Pancreas (tissue), 10 donors: Measurements from ENCODE around the gene RNF212. TPM values are rescaled to one million over a fixed set of nuclear protein-coding genes. Genes with fewer than 3 reads are reported as not detected.

ENCODE experiments used
- ATAC-seq, 4 donors: fragments of 200-7000 bp; cut with Tn5 transposase; one replicate each; pipeline versions ENCODE4 v1.8.0 to v1.9.1; 2020; ENCODE audit warnings: mild to moderate bottlenecking in 4 of 4, moderate library complexity in 4 of 4
- DNase-seq, 6 donors: peaks; one replicate each; pipeline ENCODE4 v3.0.0-alpha.2; 2020
- FAIRE-seq: peaks from 2 replicates; lab custom pipeline; 2012; peaks lifted over from hg19 to GRCh38; lab: Jason Lieb, UNC
- H3K27ac ChIP-seq, 4 donors: fragments of 200-600 bp; sonication (generic); 1 replicate in 3 of 4; 2 replicates in 1 of 4; pipeline versions ENCODE4 v1.5.0 to v1.8.0; 2020
- H3K27me3 ChIP-seq, 4 donors: fragments of 200-600 bp; one replicate each; pipeline ENCODE4 v1.8.0; 2021
- H3K36me3 ChIP-seq, 3 donors: fragments of 200-600 bp; sonication (generic) in 1 of 3; one replicate each; pipeline versions ENCODE4 v1.5.0 to v1.8.0; 2020 to 2021
- H3K4me1 ChIP-seq, 3 donors: fragments of 200-600 bp; one replicate each; pipeline ENCODE4 v1.8.0; 2021
- H3K4me3 ChIP-seq, 4 donors: fragments of 200-600 bp; sonication (generic) in 2 of 4; one replicate each; pipeline versions ENCODE4 v1.5.0 to v1.8.0; 2020 to 2021
- H3K9me3 ChIP-seq, 4 donors: fragments of 200-600 bp; one replicate each; pipeline ENCODE4 v1.8.0; 2021
- CTCF ChIP-seq, 4 donors: fragments of 200-600 bp; sonication (generic) in 3 of 4; IDR thresholded peaks; one replicate each; pipeline versions ENCODE4 v1.5.0 to v1.8.0; 2021; ENCODE audit warnings: antibody characterized with exemption in 4 of 4
- WGBS, 2 donors: extraction: QIAGEN DNeasy Blood & Tissue Kit; methylation state at CpG; one replicate each; pipeline ENCODE4 v1.1.7; 2013; 5-methylcytosine and 5-hydroxymethylcytosine counted together
- intact Hi-C, 3 donors: fragments of 100-400 bp; cut with DNase I; formaldehyde crosslinking; loops; one replicate each; pipeline versions ENCODE4 v1.11.1 to v1.14.2; 2022
- polyA plus RNA-seq, 2 donors: library from polyadenylated mRNA; stranded (reverse); fragments of 200-250 nt; gene quantifications; one replicate each; pipeline ENCODE4 v1.2.3, GENCODE V29; 2013
- total RNA-seq, 6 donors: library from RNA; stranded (reverse); fragmentation: NEBNext Ultra II Directional in 4 of 6; extraction: Animal tissue kit (Norgen Biotek cat#: 25700) in 4 of 6; gene quantifications; one replicate each; pipeline versions ENCODE4 v1.2.1 to v1.2.4, GENCODE V29; 2021 to 2023
- donor health status: healthy with polysubstance abuse.
- donor health status: DM: no; HTN: no; CAD: no; lungs with moderate emphysema.
- donor health status: DM: no; HTN: no; CAD: no.
- donor health status: control.
- donor health status: control.
- donor health status: Bipolar disorder and iron deficiency.
- donor health status: DM: yes; HTN: yes; CAD: no.
- donor health status: DM: no; HTN: no; CAD: no.
- donor health status: DM: no; HTN: no; CAD: no.
- donor health status: DM: yes; HTN: yes; CAD: no.

Gene RNF212
- total and polyA plus RNA-seq, 8 donors: 12.0 to 40.3 (median 19.2) TPM

- no peak for FAIRE-seq
- ATAC-seq: no peak
- intact Hi-C loops: no loop called here
Measured at GRCh38 chr4:1075225-1075624, 38.1 kb downstream of the RNF212 start.

GRCh38 chr4:1074077-1074476 lies 39.3 kb downstream of the RNF212 start:
- H3K9me3 ChIP-seq: no peaks in the 10 kb centered on the region
- peaks cover 0 to 4% (median 0%) of the 10 kb centered on the region in 3 donors for H3K4me1 ChIP-seq
- 90 to 99% methylated on average over 9 of the region's 9 CpGs for WGBS, 2 donors
- DNase-seq: peak in 1 of 6 donors; percentile 53
- no peaks in the 10 kb centered on the region for H3K27me3 ChIP-seq
- no peak overlapping the region for H3K4me3 ChIP-seq
- no peaks in the 10 kb centered on the region for H3K36me3 ChIP-seq
- peak in 1 of 4 donors; percentile 3 for ATAC-seq
- H3K27ac ChIP-seq: no peak overlapping the region
- no peak for TF ChIP-seq CTCF (IDR thresholded peaks at IDR 0.05)
- FAIRE-seq: no peak
- intact Hi-C loops: no loop called here

More at GRCh38 chr4:1075225-1075624, 38.1 kb downstream of the RNF212 start:
- H3K36me3 ChIP-seq: no peaks in the 10 kb centered on the region
- H3K9me3 ChIP-seq: no peaks in the 10 kb centered on the region
- no peak for TF ChIP-seq CTCF (IDR thresholded peaks at IDR 0.05)
- H3K27me3 ChIP-seq: no peaks in the 10 kb centered on the region
- peak in 1 of 6 donors; percentile 32 for DNase-seq
- peaks cover 0 to 4% (median 0%) of the 10 kb centered on the region in 3 donors for H3K4me1 ChIP-seq
- WGBS, 2 donors: 82 to 88% methylated on average over 7 of the region's 7 CpGs
- no peak overlapping the region for H3K4me3 ChIP-seq
- no peak overlapping the region for H3K27ac ChIP-seq

- WGBS, 2 donors: 21 to 24% methylated on average over 11 of the region's 11 CpGs
- TF ChIP-seq CTCF (IDR thresholded peaks at IDR 0.05): peak; percentile 46 to 67 (median 58)
- Histone ChIP-seq H3K27ac (peak overlapping the region in 1 of 4 donors; percentile 28), H3K36me3 (no peaks in the 10 kb centered on the region), H3K27me3 (no peaks in the 10 kb centered on the region), H3K9me3 (no peaks in the 10 kb centered on the region), H3K4me1 (peaks cover 0 to 4% (median 0%) of the 10 kb centered on the region in 3 donors), H3K4me3 (no peak overlapping the region)
- intact Hi-C loops: no loop called here
- peak; percentile 89 to 97 (median 94) for ATAC-seq
- no peak for FAIRE-seq
- peak in 5 of 6 donors; percentile 68 to 78 (median 70) for DNase-seq
Measured at GRCh38 chr4:1072830-1073446, 40.4 kb downstream of the RNF212 start.

- WGBS, 2 donors: 87 to 93% methylated on average over 7 of the region's 7 CpGs
- intact Hi-C loops: no loop called here
- Histone ChIP-seq H3K36me3 (no peaks in the 10 kb centered on the region), H3K4me1 (peaks cover 0 to 4% (median 0%) of the 10 kb centered on the region in 3 donors), H3K4me3 (no peak overlapping the region), H3K27ac (no peak overlapping the region), H3K9me3 (no peaks in the 10 kb centered on the region), H3K27me3 (no peaks in the 10 kb centered on the region)
- TF ChIP-seq CTCF (IDR thresholded peaks at IDR 0.05): no peak
- no peak for FAIRE-seq
- peak in 1 of 6 donors; percentile 5 for DNase-seq
- no peak for ATAC-seq
Measured at GRCh38 chr4:1069394-1069793, 44.0 kb downstream of the RNF212 start.

- Histone ChIP-seq H3K4me3 (no peak overlapping the region), H3K36me3 (no peaks in the 10 kb centered on the region), H3K9me3 (no peaks in the 10 kb centered on the region), H3K27ac (no peak overlapping the region), H3K4me1 (no peaks in the 10 kb centered on the region), H3K27me3 (no peaks in the 10 kb centered on the region)
- WGBS, 2 donors: 17 to 19% methylated on average over 4 of the region's 4 CpGs
- intact Hi-C loops: no loop called here
- no peak for TF ChIP-seq CTCF (IDR thresholded peaks at IDR 0.05)
- ATAC-seq (no peak), DNase-seq (no peak), FAIRE-seq (no peak)
Measured at GRCh38 chr4:1065732-1066131, 47.6 kb downstream of the RNF212 start.
